Middle frontal gyrus (tissue), 1 donor: ENCODE data around the gene GAB2.

Source experiments
- DNase-seq: peaks from one replicate; pipeline ENCODE4 v3.0.0-alpha.2; 2015; ENCODE audit warnings: low spot score; ENCODE audit errors: extremely low spot score

The GAB2 gene

GRCh38 chr11:78428773-78429172 is 11.2 kb upstream of the GAB2 start:
- DNase-seq, result no peak

GRCh38 chr11:78428266-78428636 is 10.6 kb upstream of the GAB2 start:
- no peak for DNase-seq

- DNase-seq, result no peak
Observed at GRCh38 chr11:78427615-78428265, 10.1 kb upstream of the GAB2 start.

- DNase-seq, result no peak
Observed at GRCh38 chr11:78426845-78427244, 9.2 kb upstream of the GAB2 start.

GRCh38 chr11:78425399-78426070 is 7.9 kb upstream of the GAB2 start:
- DNase-seq, result no peak

- no peak for DNase-seq
Observed at GRCh38 chr11:78424334-78425270, 7.0 kb upstream of the GAB2 start.

GRCh38 chr11:78423241-78423640 is 5.6 kb upstream of the GAB2 start:
- DNase-seq, result no peak

GRCh38 chr11:78420796-78421209 is 3.2 kb upstream of the GAB2 start:
- no peak for DNase-seq

- DNase-seq, result peak; percentile 79
Observed at GRCh38 chr11:78420255-78420764, 2.7 kb upstream of the GAB2 start.

- no peak for DNase-seq
Observed at GRCh38 chr11:78419327-78419726, 1.7 kb upstream of the GAB2 start.

- no peak for DNase-seq
Observed at GRCh38 chr11:78418584-78419211, 1.1 kb upstream of the GAB2 start.

- peak; percentile 80 for DNase-seq
Observed at GRCh38 chr11:78417888-78418583, 416 bp upstream of the GAB2 start.

- peak; percentile 66 for DNase-seq
Observed at GRCh38 chr11:78416285-78417174, 1.1 kb downstream of the GAB2 start.

GRCh38 chr11:78415338-78415737 is 2.3 kb downstream of the GAB2 start:
- no peak for DNase-seq

- no peak for DNase-seq
Observed at GRCh38 chr11:78414321-78415051, 3.1 kb downstream of the GAB2 start.

GRCh38 chr11:78408619-78409018 is 9.0 kb downstream of the GAB2 start:
- DNase-seq, result no peak

- DNase-seq, result no peak
Observed at GRCh38 chr11:78406568-78407196, 10.9 kb downstream of the GAB2 start.

GRCh38 chr11:78405805-78406204 is 11.8 kb downstream of the GAB2 start:
- DNase-seq, result no peak

- DNase-seq, result no peak
Observed at GRCh38 chr11:78403781-78404180, 13.8 kb downstream of the GAB2 start.
